ENCODE data around the gene GORAB. TPM values are rescaled to one million over a fixed set of nuclear protein-coding genes. Genes with fewer than 3 reads are reported as not detected.

Gene GORAB
- total and polyA plus RNA-seq, 9 of the 15 experiments (the other 6 are each of a cell fraction or from before 2014, with no cell fraction given): 4.4 to 12.9 (median 8.9) TPM

GRCh38 chr1:170548497-170548896 is 16.5 kb downstream of the GORAB start (continued):
- no peak for TF ChIP-seq PHB2 (IDR thresholded peaks at IDR 0.05; ENCODE audit: low read depth)
- TF ChIP-seq LARP7 (IDR thresholded peaks at IDR 0.05): no peak
- TF ChIP-seq PPARD (CRISPR knock-in tag; IDR thresholded peaks at IDR 0.05): no peak
- no peak for TF ChIP-seq SRSF3 (IDR thresholded peaks at IDR 0.05; ENCODE audit: insufficient read depth, low read length)
- TF ChIP-seq FOXM1 (IDR thresholded peaks at IDR 0.05; ENCODE audit: low read depth): no peak
- TF ChIP-seq FOXM1 (CRISPR knock-in tag; IDR thresholded peaks at IDR 0.05; ENCODE audit: low read depth): no peak
- no peak for TF ChIP-seq IRF1 (CRISPR knock-in tag; IDR thresholded peaks at IDR 0.05; ENCODE audit: borderline replicate concordance)
- TF ChIP-seq SPI1 (IDR thresholded peaks at IDR 0.05; ENCODE audit: borderline replicate concordance, low read depth, low read length): no peak
- TF ChIP-seq ZNF695 (CRISPR knock-in tag; IDR thresholded peaks at IDR 0.05): no peak
- no peak for TF ChIP-seq CHD2 (IDR thresholded peaks at IDR 0.05; ENCODE audit: low read depth, low read length)
- TF ChIP-seq ZBTB1 (CRISPR knock-in tag; IDR thresholded peaks at IDR 0.05; ENCODE audit: borderline replicate concordance, low read depth): no peak
- TF ChIP-seq TRIM28 (IDR thresholded peaks at IDR 0.05): no peak
- no peak for TF ChIP-seq THAP7 (CRISPR knock-in tag; IDR thresholded peaks at IDR 0.05)
- TF ChIP-seq ZNF121 (CRISPR knock-in tag; conservative IDR thresholded peaks at IDR 0.05): no peak
- TF ChIP-seq POLR2G (IDR thresholded peaks at IDR 0.05; ENCODE audit: low read depth, low read length): no peak
- TF ChIP-seq FUS (optimal IDR thresholded peaks at IDR 0.05; ENCODE audit: low read depth, low read length): no peak
- TF ChIP-seq ZC3H11A (IDR thresholded peaks at IDR 0.05; ENCODE audit: low read depth, low read length): no peak
- TF ChIP-seq TAF9B (IDR thresholded peaks at IDR 0.05; ENCODE audit: partially characterized antibody): no peak
- TF ChIP-seq ZNF780A (CRISPR knock-in tag; IDR thresholded peaks at IDR 0.05): no peak
- TF ChIP-seq ZSCAN32 (CRISPR knock-in tag; IDR thresholded peaks at IDR 0.05): peak; percentile 92
- TF ChIP-seq SREBF1 (IDR thresholded peaks at IDR 0.05; ENCODE audit: borderline replicate concordance, low read depth, low read length): no peak
- TF ChIP-seq SNIP1 (IDR thresholded peaks at IDR 0.05; ENCODE audit: low read depth): no peak
- no peak for TF ChIP-seq ZNF277 (CRISPR knock-in tag; IDR thresholded peaks at IDR 0.05; ENCODE audit: borderline replicate concordance)
- peak; percentile 23 to 26; a peak in 1 of 4 replicates for TF ChIP-seq TRIM24 (IDR thresholded peaks at IDR 0.05)
- TF ChIP-seq ZNF592 (IDR thresholded peaks at IDR 0.05): no peak

All from K562 (cell line).